ENCODE data around the gene SETBP1. TPM values are rescaled to one million over a fixed set of nuclear protein-coding genes. Genes with fewer than 3 reads are reported as not detected.

The SETBP1 gene
- total RNA-seq, 1 donor from 2014 or later: 12.0 TPM

- H2AFZ ChIP-seq (replicated peaks): no peak overlapping the region
- TF ChIP-seq EZH2 (IDR thresholded peaks at IDR 0.05): no peak
- no peak for TF ChIP-seq EZH2phosphoT487 (IDR thresholded peaks at IDR 0.05)
- TF ChIP-seq, protein P1, sequence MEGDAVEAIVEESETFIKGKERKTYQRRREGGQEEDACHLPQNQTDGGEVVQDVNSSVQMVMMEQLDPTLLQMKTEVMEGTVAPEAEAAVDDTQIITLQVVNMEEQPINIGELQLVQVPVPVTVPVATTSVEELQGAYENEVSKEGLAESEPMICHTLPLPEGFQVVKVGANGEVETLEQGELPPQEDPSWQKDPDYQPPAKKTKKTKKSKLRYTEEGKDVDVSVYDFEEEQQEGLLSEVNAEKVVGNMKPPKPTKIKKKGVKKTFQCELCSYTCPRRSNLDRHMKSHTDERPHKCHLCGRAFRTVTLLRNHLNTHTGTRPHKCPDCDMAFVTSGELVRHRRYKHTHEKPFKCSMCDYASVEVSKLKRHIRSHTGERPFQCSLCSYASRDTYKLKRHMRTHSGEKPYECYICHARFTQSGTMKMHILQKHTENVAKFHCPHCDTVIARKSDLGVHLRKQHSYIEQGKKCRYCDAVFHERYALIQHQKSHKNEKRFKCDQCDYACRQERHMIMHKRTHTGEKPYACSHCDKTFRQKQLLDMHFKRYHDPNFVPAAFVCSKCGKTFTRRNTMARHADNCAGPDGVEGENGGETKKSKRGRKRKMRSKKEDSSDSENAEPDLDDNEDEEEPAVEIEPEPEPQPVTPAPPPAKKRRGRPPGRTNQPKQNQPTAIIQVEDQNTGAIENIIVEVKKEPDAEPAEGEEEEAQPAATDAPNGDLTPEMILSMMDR (IDR thresholded peaks at IDR 0.05): no peak
- H3K27me3 Mint-ChIP-seq (ENCODE audit: insufficient read depth, low read depth): no peaks in the 10 kb centered on the region
These were observed 212.5 kb downstream of the SETBP1 start for GRCh38 chr18:44893045-44893706.

DNA sequence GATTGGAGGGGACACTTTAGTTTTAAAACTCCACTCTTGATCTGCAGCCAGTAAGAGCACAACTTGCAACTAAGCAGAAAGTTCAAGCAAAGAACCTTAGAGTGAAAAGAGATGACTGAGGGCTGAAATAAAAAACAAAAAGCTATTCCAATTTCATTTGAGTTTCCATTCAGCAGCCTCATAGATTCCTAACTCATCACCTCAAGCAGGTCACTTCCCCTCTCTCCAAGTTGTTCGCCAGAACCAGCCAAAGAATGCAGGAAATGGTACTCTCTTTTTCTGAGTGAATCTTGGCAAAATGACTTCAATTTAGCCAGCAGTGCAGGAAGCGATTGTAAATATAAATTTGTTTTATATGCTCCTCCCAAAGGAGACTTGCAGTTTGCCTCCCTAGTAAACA is 213.3 kb downstream of the SETBP1 start:
- Mint-ChIP-seq H3K36me3 (peaks cover 27% of the 10 kb centered on the region), H3K9me3 (peaks cover 26% of the 10 kb centered on the region), H3K4me1 (peaks cover 16% of the 10 kb centered on the region), H3K4me3 (no peak overlapping the region), H3K27ac (no peak overlapping the region), H3K27me3 (ENCODE audit: insufficient read depth, low read depth) (no peaks in the 10 kb centered on the region)
- Histone ChIP-seq H3K4me2 (no peak overlapping the region), H3K36me3 (peaks cover 10% of the 10 kb centered on the region), H3K4me3 (no peak overlapping the region), H3K27me3 (no peaks in the 10 kb centered on the region), H3K27ac (no peak overlapping the region), H3K4me1 (peaks cover 17% of the 10 kb centered on the region), H3K79me2 (ENCODE audit: low read depth) (no peaks in the 10 kb centered on the region), H4K20me1 (ENCODE audit: low read depth) (no peaks in the 10 kb centered on the region), H2AFZ (replicated peaks) (no peak overlapping the region), H3K9me3 (ENCODE audit: low read depth) (peaks cover 9% of the 10 kb centered on the region), H3F3A (ENCODE audit: low read depth) (peaks cover 10% of the 10 kb centered on the region), H3K9ac (no peak overlapping the region)
- DNase-seq (ENCODE audit: low spot score): no peak
- TF ChIP-seq, protein P1 (IDR thresholded peaks at IDR 0.05): no peak
- no peak for TF ChIP-seq EZH2phosphoT487 (IDR thresholded peaks at IDR 0.05)
- TF ChIP-seq EZH2 (IDR thresholded peaks at IDR 0.05): no peak

More at GRCh38 chr18:44893045-44893706, 212.5 kb downstream of the SETBP1 start:
- no peaks in the 10 kb centered on the region for H3K79me2 ChIP-seq (ENCODE audit: low read depth)
- H3K36me3 ChIP-seq: peaks cover 10% of the 10 kb centered on the region
- no peak for DNase-seq (ENCODE audit: low spot score)
- H3K9ac ChIP-seq: no peak overlapping the region
- Mint-ChIP-seq H3K27ac (no peak overlapping the region), H3K36me3 (peaks cover 27% of the 10 kb centered on the region), H3K9me3 (peaks cover 26% of the 10 kb centered on the region), H3K4me1 (peaks cover 8% of the 10 kb centered on the region), H3K4me3 (no peak overlapping the region)
- H3K27ac ChIP-seq: no peak overlapping the region
- no peak overlapping the region for H3K4me3 ChIP-seq
- peaks cover 2% of the 10 kb centered on the region for H3F3A ChIP-seq (ENCODE audit: low read depth)
- no peaks in the 10 kb centered on the region for H3K27me3 ChIP-seq
- no peak overlapping the region for H3K4me2 ChIP-seq
- peaks cover 9% of the 10 kb centered on the region for H3K4me1 ChIP-seq
- H3K9me3 ChIP-seq (ENCODE audit: low read depth): peaks cover 9% of the 10 kb centered on the region
- no peaks in the 10 kb centered on the region for H4K20me1 ChIP-seq (ENCODE audit: low read depth)

- H3K36me3 ChIP-seq: peaks cover 6% of the 10 kb centered on the region
- no peak for DNase-seq (ENCODE audit: low spot score)
- H4K20me1 ChIP-seq (ENCODE audit: low read depth): no peaks in the 10 kb centered on the region
- no peaks in the 10 kb centered on the region for H3K79me2 ChIP-seq (ENCODE audit: low read depth)
- no peak overlapping the region for H2AFZ ChIP-seq (replicated peaks)
- H3K4me3 ChIP-seq: no peak overlapping the region
- peaks cover 23% of the 10 kb centered on the region for H3K4me1 ChIP-seq
- Mint-ChIP-seq H3K9me3 (peaks cover 23% of the 10 kb centered on the region), H3K36me3 (peaks cover 27% of the 10 kb centered on the region), H3K27ac (no peak overlapping the region), H3K4me1 (peaks cover 17% of the 10 kb centered on the region), H3K4me3 (no peak overlapping the region), H3K27me3 (ENCODE audit: insufficient read depth, low read depth) (no peaks in the 10 kb centered on the region)
- TF ChIP-seq, protein P1 (IDR thresholded peaks at IDR 0.05): no peak
- no peak for TF ChIP-seq EZH2 (IDR thresholded peaks at IDR 0.05)
- no peak for TF ChIP-seq EZH2phosphoT487 (IDR thresholded peaks at IDR 0.05)
- H3K9ac ChIP-seq: no peak overlapping the region
- peaks cover 13% of the 10 kb centered on the region for H3F3A ChIP-seq (ENCODE audit: low read depth)
- H3K9me3 ChIP-seq (ENCODE audit: low read depth): peaks cover 7% of the 10 kb centered on the region
- H3K4me2 ChIP-seq: no peak overlapping the region
- H3K27me3 ChIP-seq: no peaks in the 10 kb centered on the region
- no peak overlapping the region for H3K27ac ChIP-seq
These were observed 214.6 kb downstream of the SETBP1 start for GRCh38 chr18:44895176-44895798.

All from neural progenitor cell (in vitro differentiated cells).